ENCODE results near the gene ADM. TPM values are rescaled to one million over a fixed set of nuclear protein-coding genes. Genes with fewer than 3 reads are reported as not detected.

The ADM gene
- total and polyA plus RNA-seq, 5 donors = 57.9 to 219 (median 151) TPM

- Histone ChIP-seq H3K27me3 (ENCODE audit: control insufficient read depth, insufficient read depth) (no peaks in the 10 kb centered on the region), H3K4me1 (ENCODE audit: control insufficient read depth, insufficient read depth, low read length) (peaks cover 4% of the 10 kb centered on the region), H3K4me3 (ENCODE audit: low read length) (peak overlapping the region; percentile 48), H3K9me3 (ENCODE audit: control insufficient read depth, low read length) (no peaks in the 10 kb centered on the region), H3K27ac (ENCODE audit: low read length) (peak overlapping the region; percentile 87)
- intact Hi-C loops (cut with DNase I) = loop anchor here in 2 of 4 donors (10.0 kb wide), 1 partner anchor 329 kb away; no protein-coding TSS in a partner anchor
- ATAC-seq (no peak), DNase-seq (peak in 1 of 3 donors; percentile 67)
- WGBS = 22% methylated on average over 29 of the region's 29 CpGs
These were observed 1.1 kb upstream of the ADM start for GRCh38 chr11:10303558-10304363.

DNA sequence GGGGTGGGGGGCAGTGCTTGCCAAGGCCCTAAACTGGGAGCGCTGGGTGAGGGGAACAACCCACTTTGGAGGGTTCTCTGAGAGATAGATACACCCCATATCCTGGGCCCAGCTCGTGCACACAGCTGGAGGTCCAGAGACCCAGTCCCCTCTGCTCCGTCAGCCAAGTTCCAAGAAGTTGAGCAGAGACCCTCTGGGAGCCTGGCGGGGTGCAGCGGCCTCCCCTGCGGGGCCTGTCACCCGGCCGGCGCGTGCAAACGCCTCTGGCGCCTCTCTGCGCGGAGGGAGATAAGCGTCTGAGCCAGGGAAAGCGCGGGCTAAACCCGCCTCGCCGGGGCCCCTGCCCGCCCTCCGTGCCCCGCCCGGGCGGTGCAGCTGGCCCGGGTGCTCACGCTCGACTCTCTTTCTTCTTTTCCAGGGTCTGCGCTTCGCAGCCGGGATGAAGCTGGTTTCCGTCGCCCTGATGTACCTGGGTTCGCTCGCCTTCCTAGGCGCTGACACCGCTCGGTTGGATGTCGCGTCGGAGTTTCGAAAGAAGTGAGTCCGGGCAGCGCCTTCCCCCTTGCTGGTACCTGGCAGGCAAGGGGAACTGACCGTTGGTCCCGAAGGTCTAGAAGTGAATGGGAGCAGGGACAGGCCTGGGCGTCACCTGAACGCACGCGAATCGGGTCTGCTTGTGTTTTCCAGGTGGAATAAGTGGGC lies 540 bp downstream of the ADM start:
- Histone ChIP-seq H3K27ac (ENCODE audit: low read length) (peak overlapping the region; percentile 84), H3K9me3 (ENCODE audit: control insufficient read depth, low read length) (no peaks in the 10 kb centered on the region), H3K4me1 (ENCODE audit: control insufficient read depth, insufficient read depth, low read length) (peaks cover 4% of the 10 kb centered on the region), H3K4me3 (ENCODE audit: low read length) (peak overlapping the region; percentile 48), H3K27me3 (ENCODE audit: control insufficient read depth, insufficient read depth) (no peaks in the 10 kb centered on the region)
- under 1% methylated on average over 51 of the region's 51 CpGs for WGBS
- ATAC-seq = peak; percentile 1 to 6
- intact Hi-C loops (cut with DNase I) = loop anchor here (5.0 to 10.0 kb wide), 5 partner anchors 98 to 548 kb away; no protein-coding TSS in a partner anchor
- DNase-seq = peak; percentile 43 to 78 (median 73)

GRCh38 chr11:10305964-10306918 lies 1.4 kb downstream of the ADM start:
- peak; percentile 28 to 74 (median 74) for DNase-seq
- Histone ChIP-seq H3K4me1 (ENCODE audit: control insufficient read depth, insufficient read depth, low read length) (peaks cover 4% of the 10 kb centered on the region), H3K27ac (ENCODE audit: low read length) (peak overlapping the region; percentile 84), H3K9me3 (ENCODE audit: control insufficient read depth, low read length) (no peaks in the 10 kb centered on the region), H3K4me3 (ENCODE audit: low read length) (peak overlapping the region; percentile 48), H3K27me3 (ENCODE audit: control insufficient read depth, insufficient read depth) (no peaks in the 10 kb centered on the region)
- 2% methylated on average over 65 of the region's 65 CpGs for WGBS
- intact Hi-C loops (cut with DNase I) = loop anchor here (5.0 to 10.0 kb wide), 5 partner anchors 99 to 549 kb away; no protein-coding TSS in a partner anchor
- no peak for ATAC-seq

DNA sequence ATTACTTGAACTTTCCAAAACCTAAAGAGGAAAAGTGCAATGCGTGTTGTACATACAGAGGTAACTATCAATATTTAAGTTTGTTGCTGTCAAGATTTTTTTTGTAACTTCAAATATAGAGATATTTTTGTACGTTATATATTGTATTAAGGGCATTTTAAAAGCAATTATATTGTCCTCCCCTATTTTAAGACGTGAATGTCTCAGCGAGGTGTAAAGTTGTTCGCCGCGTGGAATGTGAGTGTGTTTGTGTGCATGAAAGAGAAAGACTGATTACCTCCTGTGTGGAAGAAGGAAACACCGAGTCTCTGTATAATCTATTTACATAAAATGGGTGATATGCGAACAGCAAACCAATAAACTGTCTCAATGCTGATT lies 2.1 kb downstream of the ADM start:
- intact Hi-C loops (cut with DNase I) = loop anchor here (5.0 to 10.0 kb wide), 5 partner anchors 100 to 550 kb away; no protein-coding TSS in a partner anchor
- Histone ChIP-seq H3K4me1 (ENCODE audit: control insufficient read depth, insufficient read depth, low read length) (peaks cover 4% of the 10 kb centered on the region), H3K9me3 (ENCODE audit: control insufficient read depth, low read length) (no peaks in the 10 kb centered on the region), H3K27ac (ENCODE audit: low read length) (peak overlapping the region; percentile 85), H3K4me3 (ENCODE audit: low read length) (peak overlapping the region; percentile 48), H3K27me3 (ENCODE audit: control insufficient read depth, insufficient read depth) (no peaks in the 10 kb centered on the region)
- DNase-seq = no peak
- 20% methylated on average over 9 of the region's 9 CpGs for WGBS
- no peak for ATAC-seq

- 2% methylated on average over 62 of the region's 62 CpGs for WGBS
- peak; percentile 65 to 73 for ATAC-seq
- H3K27ac ChIP-seq (ENCODE audit: low read length) = peak overlapping the region; percentile 85
- peaks cover 4% of the 10 kb centered on the region for H3K4me1 ChIP-seq (ENCODE audit: control insufficient read depth, insufficient read depth, low read length)
- H3K4me3 ChIP-seq (ENCODE audit: low read length) = peak overlapping the region; percentile 48
- intact Hi-C loops (cut with DNase I) = loop anchor here (5.0 to 10.0 kb wide), 5 partner anchors 100 to 550 kb away; no protein-coding TSS in a partner anchor
- no peaks in the 10 kb centered on the region for H3K9me3 ChIP-seq (ENCODE audit: control insufficient read depth, low read length)
- no peaks in the 10 kb centered on the region for H3K27me3 ChIP-seq (ENCODE audit: control insufficient read depth, insufficient read depth)
- peak; percentile 83 to 94 (median 94) for DNase-seq
These were observed 2.7 kb downstream of the ADM start for GRCh38 chr11:10307400-10308200.

DNA sequence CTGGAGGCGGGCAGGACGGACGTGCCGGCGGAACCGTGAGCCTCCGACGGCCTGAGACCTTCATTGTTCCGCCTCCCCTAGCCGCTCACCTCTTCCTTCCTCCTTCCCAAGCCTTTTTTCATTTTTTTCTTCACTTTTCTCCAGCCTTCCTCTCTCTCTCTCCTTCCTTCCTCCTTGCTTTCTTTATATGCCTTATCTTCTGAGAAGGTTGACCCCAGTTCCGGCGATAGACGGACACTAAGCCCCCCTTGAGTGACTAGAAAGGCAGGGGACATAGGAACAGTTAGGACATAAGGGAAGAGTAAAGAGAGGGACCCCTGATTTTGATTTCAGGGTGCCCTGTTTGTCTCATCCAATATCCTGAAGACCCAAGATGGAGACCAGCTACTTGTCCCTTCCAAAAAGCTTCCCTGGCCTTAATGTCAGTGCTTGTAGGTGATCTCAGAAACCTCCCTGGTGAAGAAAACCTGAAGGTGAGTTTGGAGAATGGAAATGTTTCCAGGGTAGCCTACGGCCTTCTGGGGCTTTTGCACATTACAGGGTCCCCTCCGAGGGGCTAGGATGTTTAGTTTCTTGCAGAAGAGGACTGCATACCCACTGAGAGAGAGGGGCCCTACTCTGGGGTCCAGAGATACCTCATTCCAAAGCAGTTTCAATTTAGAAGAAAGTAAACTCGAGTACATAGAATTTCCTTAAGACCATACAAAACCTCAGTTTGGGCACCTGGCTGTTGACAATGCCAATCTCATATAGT lies 3.5 kb downstream of the ADM start:
- H3K9me3 ChIP-seq (ENCODE audit: control insufficient read depth, low read length) = no peaks in the 10 kb centered on the region
- peak overlapping the region; percentile 85 for H3K27ac ChIP-seq (ENCODE audit: low read length)
- DNase-seq (no peak), ATAC-seq (no peak)
- peak overlapping the region; percentile 48 for H3K4me3 ChIP-seq (ENCODE audit: low read length)
- peaks cover 4% of the 10 kb centered on the region for H3K4me1 ChIP-seq (ENCODE audit: control insufficient read depth, insufficient read depth, low read length)
- intact Hi-C loops (cut with DNase I) = loop anchor here (5.0 to 10.0 kb wide), 5 partner anchors 101 to 551 kb away; no protein-coding TSS in a partner anchor
- no peaks in the 10 kb centered on the region for H3K27me3 ChIP-seq (ENCODE audit: control insufficient read depth, insufficient read depth)
- 20% methylated on average over 16 of the region's 16 CpGs for WGBS

- ATAC-seq = peak; percentile 49 to 54
- intact Hi-C loops (cut with DNase I) = loop anchor here (5.0 to 10.0 kb wide), 6 partner anchors 55 to 552 kb away; no protein-coding TSS in a partner anchor
- peak; percentile 57 to 86 (median 83) for DNase-seq
- no peak overlapping the region for H3K4me3 ChIP-seq (ENCODE audit: low read length)
- 35% methylated on average over 12 of the region's 12 CpGs for WGBS
- H3K27me3 ChIP-seq (ENCODE audit: control insufficient read depth, insufficient read depth) = no peaks in the 10 kb centered on the region
- H3K4me1 ChIP-seq (ENCODE audit: control insufficient read depth, insufficient read depth, low read length) = no peaks in the 10 kb centered on the region
- peak overlapping the region; percentile 68 for H3K27ac ChIP-seq (ENCODE audit: low read length)
- H3K9me3 ChIP-seq (ENCODE audit: control insufficient read depth, low read length) = no peaks in the 10 kb centered on the region
These were observed 4.6 kb downstream of the ADM start for GRCh38 chr11:10309163-10310093.

- WGBS = 80% methylated on average over 3 of the region's 3 CpGs
- no peak overlapping the region for H3K4me3 ChIP-seq (ENCODE audit: low read length)
These were observed 5.5 kb downstream of the ADM start for GRCh38 chr11:10310301-10310841.

More at GRCh38 chr11:10310301-10310841, 5.5 kb downstream of the ADM start:
- Histone ChIP-seq H3K27ac (ENCODE audit: low read length) (peak overlapping the region; percentile 65), H3K4me1 (ENCODE audit: control insufficient read depth, insufficient read depth, low read length) (no peaks in the 10 kb centered on the region), H3K9me3 (ENCODE audit: control insufficient read depth, low read length) (no peaks in the 10 kb centered on the region), H3K27me3 (ENCODE audit: control insufficient read depth, insufficient read depth) (no peaks in the 10 kb centered on the region)
- ATAC-seq (no peak), DNase-seq (no peak)
- intact Hi-C loops (cut with DNase I) = loop anchor here in 1 of 4 donors (10.0 kb wide), 1 partner anchor 54 kb away; no protein-coding TSS in a partner anchor
